Ovary (tissue), 3 donors: ENCODE measurements around the gene GPS1.

Experiments used
- CTCF ChIP-seq, 3 donors: fragments of 450-650 bp in 2 of 3; fragments of 200-600 bp in 1 of 3; IDR thresholded peaks; one replicate each; pipeline versions ENCODE4 v1.5.1 to v1.8.0; 2016 to 2022; ENCODE audit warnings: antibody characterized with exemption in 3 of 3, mild to moderate bottlenecking in 1 of 3
- POLR2A ChIP-seq: fragments of 450-650 bp; IDR thresholded peaks from one replicate; pipeline ENCODE4 v1.6.1; 2017; ENCODE audit warnings: antibody characterized with exemption, mild to moderate bottlenecking, moderate library complexity
- donor health status: DM: no; HTN: no; CAD: no.

- TF ChIP-seq CTCF (IDR thresholded peaks at IDR 0.05) (no peak), POLR2A (no peak)
Observed at GRCh38 chr17:82065193-82065637, 13.5 kb downstream of the GPS1 start.
